NCI-H1105 treated with DMSO at 0.1 percent for 48 hours (cell line): ENCODE measurements around the gene SWSAP1.
"Not testable (repeated sequence)": the region's sequence is repeated elsewhere in the genome, so short reads cannot be mapped to it uniquely, and the experiment has no call there.

Experiments used
- DNase-seq: peaks from one replicate; lab custom pipeline; 2025; lab: John Stamatoyannopoulos, UW

The SWSAP1 gene

DNA sequence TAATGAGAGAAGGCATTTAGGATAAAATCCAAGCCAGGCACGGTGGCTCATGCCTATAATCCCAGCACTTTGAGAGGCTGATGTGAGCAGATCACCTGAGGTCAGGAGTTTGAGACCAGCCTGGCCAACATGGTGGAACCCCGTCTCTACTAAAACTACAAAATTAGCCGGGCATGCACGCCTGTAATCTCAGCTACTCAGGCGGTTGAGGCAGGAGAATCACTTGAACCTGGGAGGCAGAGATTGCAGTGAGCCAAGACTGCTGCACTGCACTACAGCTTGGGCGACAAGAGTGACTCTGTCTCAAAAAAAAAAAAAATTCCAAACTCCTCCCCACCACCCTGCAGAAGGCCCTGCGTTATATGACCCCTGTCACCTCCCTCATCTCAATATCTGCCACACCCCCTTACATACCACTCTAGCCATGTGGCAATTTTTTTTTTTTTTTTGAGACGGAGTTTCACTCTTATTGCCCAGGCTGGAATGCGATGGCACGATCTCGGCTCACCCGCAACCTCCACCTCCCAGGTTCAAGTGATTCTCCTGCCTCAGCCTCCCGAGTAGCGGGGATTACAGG, 4.9 kb downstream of the SWSAP1 start:
- not testable (repeated sequence) for DNase-seq

DNA sequence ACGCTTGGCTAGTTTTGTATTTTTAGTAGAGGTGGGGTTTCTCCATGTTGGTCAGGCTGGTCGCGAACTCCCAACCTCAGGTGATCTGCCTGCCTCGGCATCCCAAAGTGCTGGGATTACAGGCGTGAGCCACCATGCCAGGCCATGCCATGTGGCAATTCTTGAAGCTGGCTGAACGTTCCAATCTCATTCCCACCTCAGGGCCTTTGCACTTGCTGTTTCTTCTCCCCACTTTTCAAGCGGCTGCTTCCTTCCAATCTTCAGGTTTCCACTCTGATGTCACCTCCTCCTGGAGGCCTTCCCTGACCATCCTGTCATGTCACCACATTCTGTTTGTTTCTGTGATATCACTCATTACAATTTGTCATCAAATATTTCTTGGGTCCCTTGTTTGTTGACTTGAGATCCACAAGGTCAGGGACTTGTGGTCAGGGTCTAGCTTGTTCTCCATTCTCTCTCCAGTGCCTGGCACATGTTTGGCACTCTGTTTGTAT, 5.4 kb downstream of the SWSAP1 start:
- DNase-seq = no peak

DNA sequence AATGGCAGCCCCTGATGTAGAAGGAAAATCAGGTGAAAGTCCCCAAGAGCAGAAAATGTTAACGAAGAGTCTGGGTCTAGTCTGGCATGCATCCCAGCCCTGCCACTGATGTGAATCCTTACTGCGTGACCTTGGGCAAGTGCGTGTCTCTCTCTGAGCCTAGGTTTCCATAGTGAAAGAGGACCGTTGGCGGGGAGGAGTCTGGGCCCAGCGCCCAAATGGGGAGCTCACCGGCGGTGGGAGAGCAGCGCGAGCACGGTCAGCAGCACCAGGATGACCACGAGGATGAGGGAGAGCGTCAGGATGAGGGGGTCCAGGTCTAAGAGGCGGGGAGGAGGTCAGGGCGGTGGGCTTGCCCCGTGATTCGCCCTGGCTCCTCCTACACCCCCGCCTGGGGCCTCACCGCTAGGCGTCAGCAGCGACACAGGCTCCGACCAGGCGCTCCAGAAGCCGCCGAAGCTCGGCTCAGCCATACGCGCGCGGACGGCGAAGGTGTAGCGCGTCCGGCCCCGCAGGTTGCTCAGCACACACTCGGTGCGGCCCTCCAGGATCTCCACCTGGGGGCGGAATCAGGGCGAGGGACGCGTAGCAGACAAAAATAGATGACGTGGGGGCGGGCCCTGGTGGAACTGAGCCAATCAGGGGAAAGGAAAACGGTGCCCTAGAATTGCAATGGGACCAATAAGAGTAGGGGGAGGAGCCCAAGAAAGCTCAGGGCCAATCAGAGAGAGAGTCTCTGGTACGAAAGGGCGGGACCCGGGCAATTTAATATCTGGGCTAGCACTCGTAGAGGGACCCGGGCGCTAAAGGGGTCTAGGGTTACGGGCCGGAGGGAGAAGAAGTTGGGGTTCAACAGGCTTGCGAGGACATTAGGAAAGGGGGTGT, 6.4 kb downstream of the SWSAP1 start:
- DNase-seq = peak; percentile 99

DNA sequence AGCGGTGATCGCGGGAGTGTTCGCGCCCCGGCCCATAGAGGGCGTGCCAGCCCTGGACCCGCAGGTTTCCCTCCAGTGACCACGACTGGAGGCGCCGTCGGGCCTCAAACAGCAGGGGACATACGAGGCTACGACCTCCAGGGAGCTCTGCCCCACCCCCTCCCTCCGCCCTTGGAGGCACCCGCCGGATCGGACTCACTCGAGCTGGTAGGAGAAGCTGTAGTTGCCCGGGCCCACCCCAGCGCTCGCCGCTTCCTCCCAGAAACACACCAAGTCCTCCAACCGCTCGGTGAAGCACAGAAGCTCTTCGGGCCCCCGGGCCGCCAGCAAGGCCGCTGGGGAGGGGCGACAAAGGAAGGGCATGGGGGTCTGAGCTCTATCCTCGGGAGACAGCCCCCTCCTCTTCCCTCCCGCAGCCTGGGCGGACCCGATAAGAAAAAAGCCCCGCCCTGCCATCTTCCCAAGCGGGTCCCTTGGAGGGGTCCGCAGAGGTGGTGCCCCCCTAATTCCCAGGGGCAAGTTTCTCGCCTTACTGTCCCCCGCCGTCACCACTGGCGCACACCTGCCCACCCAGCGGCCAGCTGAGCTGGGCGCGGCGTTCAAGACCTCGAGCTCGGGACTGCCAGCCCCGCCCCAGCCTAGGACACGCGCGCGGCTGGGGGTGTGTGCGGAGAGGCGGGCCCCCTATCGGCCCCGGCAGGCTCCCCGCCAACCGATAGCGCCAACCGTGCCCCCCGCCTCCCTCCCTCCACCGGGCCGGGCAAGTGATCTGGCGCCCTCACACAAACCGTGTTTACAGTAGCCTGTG, 8.6 kb downstream of the SWSAP1 start:
- peak; percentile 45 for DNase-seq

DNA sequence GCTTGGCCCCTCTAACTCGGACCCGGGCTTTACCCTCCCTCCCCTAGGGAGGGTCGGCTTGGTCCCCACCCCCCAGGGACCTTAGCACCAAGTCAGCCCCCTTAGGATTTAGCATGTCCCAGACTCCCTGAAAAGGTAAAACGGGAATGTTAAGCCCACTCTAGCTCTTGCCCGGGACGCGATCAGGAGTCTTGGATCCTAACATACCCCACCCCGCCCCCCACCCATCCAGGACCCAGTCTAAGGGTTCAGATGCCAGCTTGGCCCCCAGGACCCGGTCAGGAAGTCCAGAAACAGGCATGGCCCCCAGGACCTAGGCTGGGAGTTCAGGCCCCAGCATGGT, 9.2 kb downstream of the SWSAP1 start:
- no peak for DNase-seq

DNA sequence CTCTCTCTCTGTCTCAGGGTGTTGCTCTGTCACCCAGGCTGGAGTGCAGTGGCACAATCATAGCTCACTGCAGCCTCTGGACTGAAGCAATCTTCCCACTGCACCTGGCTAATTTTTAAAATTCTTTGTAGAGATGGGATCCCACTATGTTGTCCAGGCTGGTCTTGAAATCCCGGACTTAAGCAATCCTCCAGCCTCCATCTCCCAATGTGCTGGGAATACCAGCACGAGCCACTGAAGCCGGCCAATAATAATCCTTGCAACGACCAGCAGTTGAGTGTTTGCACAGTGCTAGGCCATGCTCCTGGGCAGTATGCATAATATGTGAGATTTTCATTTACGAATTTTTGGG, 10.3 kb downstream of the SWSAP1 start:
- DNase-seq = no peak

DNA sequence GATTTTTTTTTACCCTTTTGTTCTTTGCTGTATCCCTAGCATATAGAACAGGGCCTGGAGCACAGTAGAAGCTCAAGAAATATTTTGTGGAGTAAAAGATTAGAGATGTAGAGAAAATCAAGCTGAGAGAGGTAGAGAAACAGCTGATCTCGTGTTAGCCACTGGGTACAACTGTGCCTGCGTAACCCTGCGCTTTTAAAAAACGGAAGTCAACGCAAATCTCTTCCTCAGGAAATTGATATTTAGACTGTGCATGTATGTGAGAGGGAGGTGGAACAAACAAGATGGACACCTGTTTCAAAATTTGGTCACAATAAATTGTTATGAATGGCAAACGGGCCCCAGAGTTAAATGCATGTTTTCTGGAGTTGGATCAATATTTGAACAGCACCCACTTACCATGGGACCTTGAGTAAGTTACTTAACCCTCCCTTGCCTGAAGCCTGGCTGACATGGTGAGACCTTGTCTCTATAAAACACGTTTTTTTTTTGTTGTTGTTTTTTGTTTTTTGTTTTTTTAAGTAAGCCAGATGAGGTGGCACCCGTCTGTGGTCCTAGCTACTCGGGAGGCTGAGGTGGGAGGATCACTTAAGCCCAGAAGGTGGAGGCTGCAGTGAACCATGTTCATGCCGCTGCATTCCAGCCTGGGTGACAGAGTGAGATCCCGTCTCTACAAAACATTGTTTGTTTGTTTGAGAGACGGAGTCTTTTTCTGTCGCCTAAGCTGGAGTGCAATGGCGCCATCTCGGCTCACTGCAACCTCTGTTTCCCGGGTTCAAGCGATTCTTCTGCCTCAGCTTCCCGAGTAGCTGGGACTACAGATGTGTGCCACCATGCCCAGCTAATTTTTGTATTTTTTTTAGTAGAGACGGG, 12.9 kb downstream of the SWSAP1 start:
- DNase-seq = no peak

DNA sequence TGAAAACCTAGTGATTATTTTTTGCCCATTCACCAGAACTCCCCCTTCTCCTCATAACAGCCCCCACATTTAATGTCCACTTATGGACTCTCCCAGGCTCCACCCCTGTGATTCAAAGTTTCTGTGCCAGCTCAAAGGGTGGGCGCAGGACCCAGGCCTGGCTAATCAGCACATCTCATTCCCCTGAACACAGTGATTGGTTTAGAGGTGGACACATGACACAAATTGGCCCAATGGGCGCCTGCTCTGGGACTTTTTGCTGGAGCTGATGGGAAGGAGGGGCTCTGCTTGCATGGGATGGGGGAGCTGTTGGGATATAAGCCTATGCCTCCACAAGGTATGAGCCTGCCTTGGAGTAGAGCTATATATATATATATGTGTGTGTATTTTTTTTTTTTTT, 15.9 kb downstream of the SWSAP1 start:
- no peak for DNase-seq

DNA sequence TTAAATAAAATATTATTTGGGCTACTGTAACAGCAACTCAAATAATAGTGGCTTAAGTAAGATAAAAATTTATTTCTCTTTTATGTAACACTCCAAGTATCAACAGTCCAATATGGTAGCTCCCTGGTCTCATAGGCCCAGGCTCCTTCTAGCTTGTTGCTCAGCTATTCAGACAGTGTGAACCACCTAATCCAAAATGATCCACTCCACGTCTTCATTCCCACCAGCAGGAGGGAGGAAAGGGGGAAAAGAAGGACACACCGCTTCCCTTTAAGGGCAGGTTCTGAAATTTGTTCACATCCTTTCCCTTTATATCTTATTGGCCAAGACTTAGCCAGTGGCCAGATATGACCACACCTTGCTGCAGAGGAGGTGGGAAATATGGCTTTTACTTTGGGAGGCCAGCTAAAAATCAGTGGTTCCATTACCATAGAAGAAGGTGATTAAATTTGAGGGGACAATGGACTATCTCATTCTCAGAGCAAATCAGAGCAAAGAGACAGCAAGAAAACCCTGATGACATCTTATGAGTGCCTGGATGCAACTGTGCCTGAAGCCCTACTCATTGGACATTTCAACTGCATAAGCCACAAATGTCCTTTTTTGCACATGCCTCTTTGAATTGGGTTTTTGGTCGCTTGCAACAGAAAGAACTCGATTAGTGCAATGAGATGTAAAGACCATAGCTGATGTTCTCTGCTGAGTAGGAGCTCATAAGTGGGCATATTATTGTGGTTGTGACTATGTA, 16.6 kb downstream of the SWSAP1 start:
- DNase-seq = no peak

DNA sequence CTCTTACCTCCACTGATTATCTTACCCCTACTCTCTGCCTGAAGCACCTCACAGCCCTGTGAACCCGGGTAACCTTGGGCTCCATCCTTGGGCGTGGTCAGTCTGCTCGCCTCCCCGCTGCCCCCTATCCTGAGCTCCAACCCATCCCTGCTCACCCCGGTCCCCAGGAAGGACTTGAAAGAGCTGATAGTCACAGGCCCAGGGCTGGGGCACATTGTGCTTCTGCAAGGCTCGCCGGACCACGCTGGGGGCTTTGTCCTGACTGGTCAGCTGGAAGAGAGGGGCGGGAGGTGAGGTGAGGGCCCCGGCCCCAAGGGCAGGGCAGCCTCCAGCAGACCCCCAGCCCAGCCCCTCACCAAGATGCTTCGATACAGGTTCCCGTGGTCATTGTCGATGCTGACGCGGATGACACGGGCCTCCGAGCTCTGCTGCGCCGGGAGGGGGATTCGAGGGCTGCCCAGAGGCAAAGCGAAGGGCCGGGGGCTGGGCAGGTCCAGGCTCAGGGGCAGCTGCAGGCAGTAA, 22.7 kb downstream of the SWSAP1 start:
- DNase-seq = no peak

DNA sequence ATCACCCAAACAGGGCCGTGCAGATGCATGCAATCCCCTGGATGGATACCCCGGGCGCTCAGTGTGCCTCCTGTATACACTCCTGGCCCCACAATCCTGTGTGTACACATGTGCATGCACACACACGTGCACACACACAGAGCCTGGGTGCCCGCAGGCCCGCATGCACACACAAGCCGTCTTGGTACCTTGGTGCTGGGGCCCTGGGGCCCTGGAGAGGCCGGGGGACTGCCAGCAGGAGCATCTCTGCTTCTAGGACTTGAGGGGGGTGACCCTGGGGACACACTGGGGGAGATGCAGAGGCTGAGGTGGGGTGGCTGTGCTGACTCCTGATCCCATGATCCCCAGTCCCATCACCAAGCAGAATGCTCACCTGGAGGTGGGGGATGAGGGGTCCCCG, 25.2 kb downstream of the SWSAP1 start:
- DNase-seq = no peak

DNA sequence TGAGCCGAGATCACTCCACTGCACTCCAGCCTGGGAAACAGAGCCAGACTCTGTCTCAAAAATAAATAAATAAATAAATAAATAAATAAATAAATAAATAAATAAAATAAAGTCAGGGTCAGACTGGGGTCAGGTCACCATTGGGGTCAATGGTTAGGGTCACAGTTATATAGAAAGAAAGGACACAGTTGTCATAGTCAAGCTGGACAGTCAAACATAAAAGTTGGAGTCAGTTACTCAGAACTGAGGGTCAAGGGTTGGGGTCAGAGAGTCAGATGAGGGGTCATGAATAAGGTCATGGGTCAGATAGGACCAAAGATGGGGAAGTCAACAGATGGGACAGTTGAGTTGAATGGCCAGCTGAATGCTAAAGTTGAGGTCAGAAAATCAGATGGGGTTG, 26.3 kb downstream of the SWSAP1 start:
- no peak for DNase-seq

DNA sequence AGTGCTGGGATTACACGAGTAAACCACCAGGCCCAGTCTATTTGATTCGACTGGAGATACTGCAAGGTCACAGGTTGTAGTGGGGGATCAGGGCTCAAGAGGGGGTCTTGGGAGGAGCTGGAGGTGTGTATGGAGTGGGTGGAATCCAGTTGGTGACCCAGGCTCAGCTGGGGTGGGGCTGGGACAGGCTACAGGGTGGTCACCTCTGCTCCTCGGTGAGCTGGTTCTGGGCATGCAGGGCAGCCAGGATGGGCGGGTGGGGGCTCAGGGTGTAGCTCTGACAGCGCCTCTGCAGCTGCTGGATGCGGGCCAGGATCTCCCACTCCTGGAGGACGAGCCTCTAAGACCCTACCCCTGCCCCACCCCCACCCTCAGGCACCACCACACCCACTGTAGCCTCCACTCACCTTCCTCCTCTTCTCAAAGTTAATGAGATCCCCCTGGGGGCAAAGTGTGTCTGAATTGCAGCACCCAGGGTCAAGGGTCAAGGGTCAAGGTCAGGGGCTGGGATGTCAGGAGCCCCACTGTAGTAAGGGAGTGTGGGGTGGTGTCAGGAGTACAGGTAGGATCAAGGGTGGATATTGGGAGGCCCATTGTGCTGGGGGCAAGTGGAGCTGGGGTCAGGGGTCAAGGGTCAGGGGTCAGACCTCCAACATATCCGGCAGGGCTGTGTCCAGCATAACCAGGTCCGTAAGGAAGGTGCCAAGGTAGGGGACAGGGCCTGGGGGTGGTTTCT, 27.5 kb downstream of the SWSAP1 start:
- DNase-seq = no peak

DNA sequence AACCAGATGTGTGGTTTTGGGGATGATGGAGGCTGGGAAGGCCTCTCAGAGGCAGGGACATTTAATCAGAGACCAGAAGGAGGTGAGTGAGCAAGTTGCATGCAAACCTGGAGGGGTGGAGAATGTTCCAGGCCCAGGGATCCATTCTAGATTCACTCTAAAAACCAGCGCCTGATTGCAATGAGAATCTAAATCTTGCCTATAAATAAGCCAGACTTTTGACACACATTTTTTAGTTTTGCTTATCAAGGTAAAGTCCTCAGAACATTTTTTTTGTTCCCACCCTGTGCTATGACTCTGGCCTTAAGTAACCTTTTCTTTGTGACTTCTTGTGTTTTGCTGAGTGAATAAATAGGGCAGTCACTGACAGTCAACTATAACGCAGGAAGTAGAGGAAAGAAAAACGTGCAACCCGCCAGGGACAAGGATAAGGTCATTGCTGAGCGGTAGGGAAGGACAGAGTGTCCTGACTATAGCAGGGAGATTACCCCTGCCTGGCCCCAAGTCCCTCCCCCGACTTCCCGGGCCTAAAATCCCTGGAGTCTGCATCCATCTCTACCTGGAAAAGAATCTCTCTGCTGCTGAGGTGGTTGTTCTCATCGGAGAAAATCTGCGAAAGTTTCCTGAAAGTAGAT, 30.2 kb downstream of the SWSAP1 start:
- no peak for DNase-seq

DNA sequence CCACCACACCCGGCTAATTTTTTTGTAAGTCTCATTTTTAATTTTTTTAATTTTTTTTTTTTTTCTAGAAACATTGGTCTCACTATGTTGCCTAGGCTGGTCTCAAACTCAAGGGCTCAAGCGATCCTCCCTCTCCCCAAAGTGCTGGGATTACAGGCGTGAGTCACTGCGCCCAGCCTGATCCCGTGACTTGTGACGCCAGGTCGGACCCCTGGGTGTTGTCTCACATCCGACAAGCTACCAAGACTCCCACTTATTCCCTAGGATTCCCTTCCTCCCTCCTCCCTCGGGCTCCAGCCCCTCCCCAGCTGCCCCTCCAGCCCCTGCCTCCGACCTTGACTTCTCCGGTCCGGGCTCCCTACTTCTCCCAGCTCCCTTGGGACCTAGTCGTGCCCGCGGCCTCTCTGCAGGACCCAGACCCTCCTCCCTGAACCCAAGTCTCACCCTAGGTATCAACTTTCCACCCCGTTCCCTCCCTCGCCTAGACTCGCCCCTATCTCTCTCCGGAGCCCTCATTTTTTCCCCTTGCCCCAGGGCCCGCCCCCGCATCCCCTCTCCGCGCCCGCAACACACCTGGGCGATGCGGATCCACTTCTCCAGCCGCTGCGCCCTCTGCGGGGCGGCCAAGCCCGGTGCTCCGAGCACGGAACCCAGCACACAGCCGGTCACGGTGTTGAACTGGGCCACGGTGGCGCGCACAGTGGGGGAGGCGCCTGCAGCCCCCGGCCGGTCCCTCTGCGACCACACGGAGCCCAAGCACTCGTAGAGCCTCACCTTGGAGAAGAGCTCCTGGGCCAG, 31.6 kb downstream of the SWSAP1 start:
- DNase-seq = no peak

DNA sequence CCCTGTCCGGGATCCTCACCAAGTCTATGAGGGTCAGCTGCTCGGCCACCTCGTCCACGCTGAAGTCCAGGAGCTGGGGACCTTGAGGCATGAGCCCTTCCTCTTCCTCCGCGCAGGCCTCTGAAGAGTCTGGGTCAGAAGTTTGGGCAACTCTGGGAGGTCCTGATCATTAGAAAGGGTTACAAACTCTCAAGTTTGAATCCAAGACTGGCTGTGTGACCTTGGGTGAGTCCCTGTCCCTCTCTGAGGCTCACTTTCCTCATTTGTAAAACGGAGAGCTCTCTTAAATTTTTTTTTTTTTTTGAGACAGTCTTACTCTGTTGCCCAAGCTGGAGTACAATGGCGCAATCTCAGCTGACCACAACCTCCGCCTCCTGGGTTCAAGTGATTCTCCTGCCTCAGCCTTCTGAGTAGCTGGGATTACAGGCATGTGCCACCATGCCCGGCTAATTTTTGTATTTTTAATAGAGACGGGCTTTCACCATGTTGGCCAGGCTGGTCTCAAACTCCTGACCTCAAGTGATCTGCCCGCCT, 32.3 kb downstream of the SWSAP1 start:
- not testable (repeated sequence) for DNase-seq

DNA sequence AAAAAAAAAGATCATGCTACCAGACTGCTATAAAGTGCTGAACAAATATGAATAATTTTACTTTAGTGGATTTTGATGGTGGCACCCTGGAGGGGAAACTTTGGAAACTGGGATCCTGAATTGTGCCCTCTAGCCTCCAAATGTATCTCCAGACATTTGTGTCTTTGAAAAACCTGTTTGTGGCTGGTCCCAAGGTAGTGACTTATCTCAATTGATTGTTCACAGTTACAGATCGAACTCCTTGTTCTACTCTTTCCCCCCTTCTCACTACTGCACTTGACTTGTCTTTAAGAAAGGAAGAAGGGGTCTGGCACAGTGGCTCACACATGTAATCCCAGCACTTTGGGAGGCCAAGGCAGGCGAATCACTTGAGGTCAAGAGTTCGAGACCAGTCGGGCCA, 34.1 kb downstream of the SWSAP1 start:
- DNase-seq = no peak

DNA sequence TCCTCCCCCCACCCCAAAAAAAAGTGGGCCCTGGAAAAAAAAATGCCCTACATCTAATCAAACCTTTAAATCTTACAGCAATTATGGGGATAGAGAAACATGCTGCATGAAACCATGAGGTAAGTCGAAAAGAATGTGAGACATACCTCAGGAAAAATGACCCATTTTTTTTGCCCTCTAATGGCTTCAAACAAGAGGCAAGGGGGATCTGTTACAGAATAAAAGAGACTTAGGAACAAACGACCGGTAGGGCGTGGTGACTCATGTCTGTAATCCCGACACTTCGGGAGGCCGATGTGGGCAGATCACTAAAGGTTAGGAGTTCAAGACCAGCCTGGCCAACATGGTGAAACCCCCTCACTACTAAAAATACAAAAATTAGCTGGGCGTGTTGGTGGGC, 36.2 kb downstream of the SWSAP1 start:
- DNase-seq = no peak

DNA sequence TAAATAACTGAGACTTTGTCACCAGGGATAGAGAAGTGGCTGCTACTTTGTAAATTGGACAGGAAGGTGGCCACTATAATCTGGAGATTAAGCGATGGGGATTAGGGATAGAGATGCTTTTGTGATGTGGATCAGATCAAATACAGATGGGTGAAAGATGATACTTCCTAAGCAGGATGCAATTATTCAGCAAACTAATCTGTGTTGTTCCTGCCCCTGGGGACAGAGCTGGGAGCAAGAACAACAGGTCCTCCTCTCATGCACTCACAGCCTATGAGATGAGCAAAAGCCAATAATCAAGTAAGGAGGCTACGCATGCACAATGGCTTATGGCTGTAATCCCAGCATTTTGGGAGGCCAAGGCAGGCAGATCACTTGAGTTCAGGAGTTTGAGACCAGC, 40.1 kb downstream of the SWSAP1 start:
- DNase-seq = no peak
